SK-N-SH treated with all-trans-retinoic acid at 6 μM for 48 hours (cell line): ENCODE data around the gene KNDC1.
"Not testable (repeated sequence)": the region's sequence is repeated elsewhere in the genome, so short reads cannot be mapped to it uniquely, and the experiment has no call there.

Experiments
- ATAC-seq: fragments of 200-7000 bp; cut with Tn5 transposase; 3 replicates; pipeline ENCODE4 v1.9.1; 2020; ENCODE audit warnings: mild to moderate bottlenecking, moderate library complexity
- BACH2 ChIP-seq: fragments of 250-450 bp; sonication (Bioruptor Pico); IDR thresholded peaks from 2 replicates; pipeline ENCODE4 v1.9.0; 2021; ENCODE audit warnings: mild to moderate bottlenecking, borderline replicate concordance
- CREB5 ChIP-seq: fragments of 250-450 bp; sonication (Bioruptor Pico); IDR thresholded peaks from 2 replicates; pipeline ENCODE4 v1.5.1; 2020; ENCODE audit warnings: low read depth, mild to moderate bottlenecking, moderate library complexity
- CSRNP3 ChIP-seq: fragments of 250-450 bp; sonication (Bioruptor Pico); IDR thresholded peaks from 2 replicates; pipeline ENCODE4 v1.5.1; 2021; ENCODE audit warnings: mild to moderate bottlenecking, moderate library complexity
- GLIS3 ChIP-seq: fragments of 250-450 bp; sonication (Bioruptor Pico); IDR thresholded peaks from 2 replicates; pipeline ENCODE4 v1.5.0; 2020; ENCODE audit warnings: mild to moderate bottlenecking, moderate library complexity
- ISL1 ChIP-seq: fragments of 250-450 bp; sonication (Bioruptor Pico); IDR thresholded peaks from 2 replicates; pipeline ENCODE4 v2.1.2; 2022; ENCODE audit warnings: mild to moderate bottlenecking, moderate library complexity
- OSR1 ChIP-seq: fragments of 250-450 bp; sonication (Bioruptor Pico); IDR thresholded peaks from 2 replicates; pipeline ENCODE4 v1.8.0; 2022; ENCODE audit warnings: moderate library complexity, mild to moderate bottlenecking, inconsistent platforms
- PATZ1 ChIP-seq: fragments of 250-450 bp; sonication (Bioruptor Pico); IDR thresholded peaks from 2 replicates; pipeline ENCODE4 v1.8.0; 2020; ENCODE audit warnings: mild to moderate bottlenecking, moderate library complexity, borderline replicate concordance
- POU6F1 ChIP-seq: fragments of 250-450 bp; sonication (Bioruptor Pico); IDR thresholded peaks from 2 replicates; pipeline ENCODE4 v1.8.0; 2021; ENCODE audit warnings: low read depth, mild to moderate bottlenecking, moderate library complexity, borderline replicate concordance
- RARB ChIP-seq: fragments of 250-450 bp; sonication (Bioruptor Pico); IDR thresholded peaks from 2 replicates; pipeline ENCODE4 v1.8.0; 2021; ENCODE audit warnings: mild to moderate bottlenecking, moderate library complexity
- SNAI2 ChIP-seq: fragments of 250-450 bp; sonication (Bioruptor Pico); IDR thresholded peaks from 2 replicates; pipeline ENCODE4 v1.5.0; 2020; ENCODE audit warnings: mild to moderate bottlenecking, moderate library complexity
- TCF4 ChIP-seq: fragments of 250-450 bp; sonication (Bioruptor Pico); IDR thresholded peaks from 2 replicates; pipeline ENCODE4 v1.8.0; 2021; ENCODE audit warnings: mild to moderate bottlenecking, moderate library complexity, borderline replicate concordance
- TOX ChIP-seq: fragments of 250-450 bp; sonication (Bioruptor Pico); IDR thresholded peaks from 2 replicates; pipeline ENCODE4 v1.8.0; 2021; ENCODE audit warnings: mild to moderate bottlenecking, moderate library complexity, borderline replicate concordance
- TSHZ2 ChIP-seq: fragments of 250-450 bp; sonication (Bioruptor Pico); IDR thresholded peaks from 2 replicates; pipeline ENCODE4 v1.5.0; 2020; ENCODE audit warnings: mild to moderate bottlenecking, moderate library complexity
- ZNF565 ChIP-seq: fragments of 450-650 bp; formaldehyde crosslinking; conservative IDR thresholded peaks from 2 replicates; pipeline ENCODE4 v1.5.0; 2020; ENCODE audit warnings: low read depth, mild to moderate bottlenecking, moderate library complexity
- ZNF70 ChIP-seq: fragments of 450-650 bp; formaldehyde crosslinking; IDR thresholded peaks from 2 replicates; pipeline ENCODE4 v1.5.0; 2020; ENCODE audit warnings: mild to moderate bottlenecking, moderate library complexity

The KNDC1 gene

GRCh38 chr10:133150226-133150625 lies 9.8 kb upstream of the KNDC1 start:
- ATAC-seq: no peak
- TF ChIP-seq RARB (no peak), OSR1 (CRISPR knock-in tag) (no peak), BACH2 (no peak), TOX (CRISPR knock-in tag) (no peak), CREB5 (CRISPR knock-in tag) (no peak), PATZ1 (CRISPR knock-in tag) (no peak), GLIS3 (CRISPR knock-in tag) (no peak), ZNF70 (CRISPR knock-in tag) (no peak), SNAI2 (CRISPR knock-in tag) (no peak), TSHZ2 (CRISPR knock-in tag) (no peak), ISL1 (CRISPR knock-in tag) (no peak)

GRCh38 chr10:133150656-133151055 lies 9.4 kb upstream of the KNDC1 start:
- TF ChIP-seq RARB (no peak), TSHZ2 (CRISPR knock-in tag) (no peak), POU6F1 (no peak), CSRNP3 (no peak), OSR1 (CRISPR knock-in tag) (no peak), PATZ1 (CRISPR knock-in tag) (no peak), ZNF565 (CRISPR knock-in tag) (no peak), TOX (CRISPR knock-in tag) (no peak), TCF4 (no peak)
- ATAC-seq: no peak

GRCh38 chr10:133151071-133151470 lies 8.9 kb upstream of the KNDC1 start:
- not testable (repeated sequence) for ATAC-seq
